CD4-positive, CD25-positive, alpha-beta regulatory T cell (primary cell): ENCODE data around the gene TRDN. TPM values are rescaled to one million over a fixed set of nuclear protein-coding genes. Genes with fewer than 3 reads are reported as not detected.

Experiments
- ATAC-seq, 2 donors: fragments of 150-1000 bp; cut with Tn5 transposase; one replicate each; pipeline ENCODE4 v1.10.0; 2021; ENCODE audit warnings: low read depth in 2 of 2, moderate number of reproducible peaks in 2 of 2, moderate library complexity in 1 of 2
- DNase-seq, 3 donors: peaks; one replicate each; pipeline versions ENCODE4 v3.0.0 to v3.0.0-alpha.2; 2012 to 2022; ENCODE audit warnings: mixed read lengths in 1 of 3
- H3K27ac ChIP-seq: one replicate; pipeline ENCODE4 v1.7.0; 2013; ENCODE audit warnings: mild to moderate bottlenecking, low read length; ENCODE audit not compliant: insufficient read depth, poor library complexity, severe bottlenecking
- H3K27me3 ChIP-seq: one replicate; pipeline ENCODE4 v1.7.0; 2013; ENCODE audit warnings: low read length; ENCODE audit not compliant: control insufficient read depth, insufficient read depth
- H3K36me3 ChIP-seq: one replicate; pipeline ENCODE4 v1.7.0; 2013; ENCODE audit warnings: mild to moderate bottlenecking, low read length, moderate library complexity; ENCODE audit not compliant: control insufficient read depth, insufficient read depth
- H3K4me1 ChIP-seq: 2 replicates; pipeline ENCODE4 v1.7.0; 2013; ENCODE audit warnings: mild to moderate bottlenecking, low read length; ENCODE audit not compliant: insufficient read depth, control insufficient read depth, poor library complexity, severe bottlenecking
- H3K4me3 ChIP-seq: one replicate; pipeline ENCODE4 v1.7.0; 2013; ENCODE audit warnings: low read depth, mild to moderate bottlenecking, low read length, moderate library complexity
- H3K9me3 ChIP-seq, 2 experiments: 1 replicate in 1 of 2; 2 replicates in 1 of 2; pipeline ENCODE4 v1.7.0; 2013; ENCODE audit warnings: low read length in 2 of 2, mild to moderate bottlenecking in 1 of 2, moderate library complexity in 1 of 2; ENCODE audit not compliant: control insufficient read depth in 2 of 2
- H3K27ac Mint-ChIP-seq, 3 donors: one replicate each; pipeline ENCODE4 v1.8.0; 2020 to 2022; ENCODE audit warnings: mild to moderate bottlenecking in 3 of 3, mixed read lengths in 3 of 3, moderate library complexity in 2 of 3
- H3K27me3 Mint-ChIP-seq: one replicate; pipeline ENCODE4 v1.8.0; 2022; ENCODE audit warnings: mild to moderate bottlenecking, mixed read lengths
- H3K36me3 Mint-ChIP-seq: one replicate; pipeline ENCODE4 v1.8.0; 2020; ENCODE audit warnings: mixed read lengths
- H3K4me1 Mint-ChIP-seq, 4 donors: one replicate each; pipeline ENCODE4 v1.8.0; 2020 to 2022; ENCODE audit warnings: mixed read lengths in 4 of 4, mild to moderate bottlenecking in 1 of 4
- H3K4me3 Mint-ChIP-seq, 4 donors: one replicate each; pipeline ENCODE4 v1.8.0; 2020 to 2022; ENCODE audit warnings: mild to moderate bottlenecking in 4 of 4, mixed read lengths in 4 of 4, moderate library complexity in 3 of 4
- H3K9me3 Mint-ChIP-seq, 7 donors: one replicate each; pipeline ENCODE4 v1.8.0; 2020 to 2022; ENCODE audit warnings: mixed read lengths in 7 of 7, mild to moderate bottlenecking in 3 of 7, moderate library complexity in 2 of 7
- polyA plus RNA-seq, 4 donors: library from polyadenylated mRNA; unstranded; fragments of 300-500 nt; fragmentation: Illumina TruSeq; gene quantifications; one replicate each; pipeline ENCODE4 v1.2.3, GENCODE V29; 2021
- total RNA-seq: library from RNA; stranded (reverse); gene quantifications from one replicate; pipeline ENCODE4 v1.2.3, GENCODE V29; 2022

The TRDN gene
- total and polyA plus RNA-seq, 5 donors from 2014 or later: not detected

DNA sequence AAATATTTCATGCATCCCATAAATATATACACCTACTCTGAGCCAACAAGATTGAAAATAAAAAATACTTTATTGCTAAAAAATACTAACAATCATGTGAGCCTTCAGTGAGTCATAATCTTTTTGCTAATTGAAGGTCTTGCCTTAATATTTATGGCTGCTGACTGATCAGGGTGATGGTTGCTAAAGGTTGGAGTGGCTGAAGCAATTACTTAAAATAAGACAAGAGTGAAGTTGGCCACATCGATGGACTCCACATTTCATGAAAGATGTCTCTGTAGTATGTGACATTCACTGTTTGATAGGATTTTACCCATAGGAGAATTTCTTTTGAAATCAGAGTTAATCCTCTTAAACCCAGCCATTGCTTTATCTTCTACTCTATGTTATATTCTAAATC, 11.1 kb downstream of the TRDN start:
- no peaks in the 10 kb centered on the region for H3K27me3 Mint-ChIP-seq
- no peak overlapping the region for H3K27ac Mint-ChIP-seq
- H3K27ac ChIP-seq: no peak overlapping the region
- H3K4me1 Mint-ChIP-seq: no peaks in the 10 kb centered on the region
- peaks cover 2 to 7% (median 3%) of the 10 kb centered on the region in 7 donors for H3K9me3 Mint-ChIP-seq
- no peaks in the 10 kb centered on the region for H3K9me3 ChIP-seq
- DNase-seq (no peak), ATAC-seq (no peak)
- no peaks in the 10 kb centered on the region for H3K4me1 ChIP-seq
- H3K4me3 Mint-ChIP-seq: no peak overlapping the region
- H3K27me3 ChIP-seq: no peaks in the 10 kb centered on the region
- no peaks in the 10 kb centered on the region for H3K36me3 Mint-ChIP-seq
- H3K36me3 ChIP-seq: no peaks in the 10 kb centered on the region
- no peak overlapping the region for H3K4me3 ChIP-seq

GRCh38 chr6:123622780-123623179, 14.0 kb downstream of the TRDN start:
- no peak overlapping the region for H3K4me3 ChIP-seq
- H3K36me3 ChIP-seq: no peaks in the 10 kb centered on the region
- no peaks in the 10 kb centered on the region for H3K27me3 ChIP-seq
- H3K9me3 ChIP-seq: no peaks in the 10 kb centered on the region
- ATAC-seq (no peak), DNase-seq (no peak)
- no peaks in the 10 kb centered on the region for H3K4me1 ChIP-seq
- H3K27ac ChIP-seq: no peak overlapping the region
- Mint-ChIP-seq H3K27ac (no peak overlapping the region), H3K36me3 (no peaks in the 10 kb centered on the region), H3K27me3 (no peaks in the 10 kb centered on the region), H3K4me1 (no peaks in the 10 kb centered on the region), H3K4me3 (no peak overlapping the region), H3K9me3 (peaks cover 0 to 7% (median 5%) of the 10 kb centered on the region in 7 donors)

- Mint-ChIP-seq H3K4me1 (no peaks in the 10 kb centered on the region), H3K36me3 (no peaks in the 10 kb centered on the region)
- H3K9me3 ChIP-seq: no peaks in the 10 kb centered on the region
Measured at GRCh38 chr6:123619156-123619555, 17.6 kb downstream of the TRDN start.

DNA sequence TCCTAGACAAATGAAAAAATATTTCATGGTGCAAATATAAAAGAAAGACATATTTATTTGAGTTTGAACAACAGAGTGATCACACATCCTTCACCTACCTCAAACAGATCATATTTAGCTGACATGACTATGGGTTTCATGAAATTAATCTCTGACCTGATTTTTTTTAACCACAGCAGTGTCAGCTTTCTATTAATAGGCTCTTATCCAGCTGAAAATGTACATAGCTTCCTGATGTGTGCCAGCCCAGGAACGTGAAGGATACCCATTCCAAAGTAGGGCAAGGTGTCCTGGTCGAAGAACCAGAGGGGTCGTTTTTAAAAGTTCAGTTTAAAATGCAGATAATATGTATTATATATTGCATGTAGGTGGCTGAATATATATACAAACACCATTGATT, 19.8 kb downstream of the TRDN start:
- ATAC-seq (no peak), DNase-seq (no peak)
- Mint-ChIP-seq H3K4me3 (no peak overlapping the region), H3K4me1 (no peaks in the 10 kb centered on the region), H3K27me3 (no peaks in the 10 kb centered on the region), H3K9me3 (peaks cover 0 to 8% (median 5%) of the 10 kb centered on the region in 7 donors), H3K36me3 (no peaks in the 10 kb centered on the region), H3K27ac (no peak overlapping the region)
- no peak overlapping the region for H3K27ac ChIP-seq
- no peaks in the 10 kb centered on the region for H3K36me3 ChIP-seq
- no peaks in the 10 kb centered on the region for H3K9me3 ChIP-seq
- no peaks in the 10 kb centered on the region for H3K4me1 ChIP-seq
- no peak overlapping the region for H3K4me3 ChIP-seq
- H3K27me3 ChIP-seq: no peaks in the 10 kb centered on the region

More at GRCh38 chr6:123619156-123619555, 17.6 kb downstream of the TRDN start:
- no peaks in the 10 kb centered on the region for H3K27me3 ChIP-seq
- H3K4me1 ChIP-seq: no peaks in the 10 kb centered on the region
- DNase-seq: no peak
- Mint-ChIP-seq H3K27me3 (no peaks in the 10 kb centered on the region), H3K9me3 (peaks cover 0 to 13% (median 7%) of the 10 kb centered on the region in 7 donors), H3K27ac (no peak overlapping the region), H3K4me3 (no peak overlapping the region)
- H3K4me3 ChIP-seq: no peak overlapping the region
- H3K36me3 ChIP-seq: no peaks in the 10 kb centered on the region
- ATAC-seq: no peak
- no peak overlapping the region for H3K27ac ChIP-seq

GRCh38 chr6:123616016-123616415, 20.7 kb downstream of the TRDN start:
- Mint-ChIP-seq H3K9me3 (peaks cover 0 to 8% (median 4%) of the 10 kb centered on the region in 7 donors), H3K27ac (no peak overlapping the region), H3K4me1 (no peaks in the 10 kb centered on the region), H3K36me3 (no peaks in the 10 kb centered on the region), H3K27me3 (no peaks in the 10 kb centered on the region), H3K4me3 (no peak overlapping the region)
- ATAC-seq (no peak), DNase-seq (no peak)
- no peaks in the 10 kb centered on the region for H3K27me3 ChIP-seq
- no peaks in the 10 kb centered on the region for H3K4me1 ChIP-seq
- no peak overlapping the region for H3K4me3 ChIP-seq
- no peak overlapping the region for H3K27ac ChIP-seq
- H3K9me3 ChIP-seq: no peaks in the 10 kb centered on the region
- no peaks in the 10 kb centered on the region for H3K36me3 ChIP-seq

- Mint-ChIP-seq H3K4me1 (no peaks in the 10 kb centered on the region), H3K27ac (no peak overlapping the region), H3K36me3 (no peaks in the 10 kb centered on the region), H3K27me3 (no peaks in the 10 kb centered on the region), H3K9me3 (peaks cover 0 to 6% (median 4%) of the 10 kb centered on the region in 7 donors), H3K4me3 (no peak overlapping the region)
- no peaks in the 10 kb centered on the region for H3K27me3 ChIP-seq
- no peak overlapping the region for H3K4me3 ChIP-seq
- no peaks in the 10 kb centered on the region for H3K4me1 ChIP-seq
- H3K36me3 ChIP-seq: no peaks in the 10 kb centered on the region
- H3K9me3 ChIP-seq: no peaks in the 10 kb centered on the region
- no peak for DNase-seq
- no peak for ATAC-seq
- no peak overlapping the region for H3K27ac ChIP-seq
Measured at GRCh38 chr6:123610779-123611178, 26.0 kb downstream of the TRDN start.

GRCh38 chr6:123604067-123604466, 32.7 kb downstream of the TRDN start:
- Mint-ChIP-seq H3K4me1 (no peaks in the 10 kb centered on the region), H3K27ac (no peak overlapping the region), H3K27me3 (no peaks in the 10 kb centered on the region), H3K4me3 (no peak overlapping the region), H3K9me3 (peaks cover 0 to 9% (median 0%) of the 10 kb centered on the region in 7 donors), H3K36me3 (no peaks in the 10 kb centered on the region)
- Histone ChIP-seq H3K4me1 (no peaks in the 10 kb centered on the region), H3K36me3 (no peaks in the 10 kb centered on the region), H3K27ac (no peak overlapping the region), H3K4me3 (no peak overlapping the region), H3K27me3 (no peaks in the 10 kb centered on the region), H3K9me3 (no peaks in the 10 kb centered on the region)
- ATAC-seq (no peak), DNase-seq (no peak)

DNA sequence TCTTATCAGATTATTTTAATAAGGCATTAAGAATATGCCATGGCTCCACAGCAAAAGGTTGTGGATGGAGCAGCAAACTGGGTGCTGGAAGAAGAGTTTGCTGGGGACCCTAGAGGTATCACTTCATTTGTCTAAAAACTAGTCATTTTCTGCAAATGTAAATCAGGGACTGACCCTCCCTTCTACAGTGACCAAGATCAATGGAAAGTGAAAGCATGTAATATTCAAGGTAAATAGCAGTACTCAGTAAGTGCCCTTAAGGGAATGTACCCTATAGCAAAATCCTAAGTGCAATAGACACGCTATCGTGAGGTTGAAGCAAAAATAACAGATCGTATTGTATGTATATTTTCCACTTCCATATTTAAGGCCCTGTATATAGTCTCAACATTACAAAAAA, 38.7 kb downstream of the TRDN start:
- H3K4me1 ChIP-seq: no peaks in the 10 kb centered on the region
- Mint-ChIP-seq H3K9me3 (peaks cover 0 to 9% (median 0%) of the 10 kb centered on the region in 7 donors), H3K36me3 (no peaks in the 10 kb centered on the region), H3K27me3 (no peaks in the 10 kb centered on the region), H3K27ac (no peak overlapping the region), H3K4me3 (no peak overlapping the region), H3K4me1 (no peaks in the 10 kb centered on the region)
- H3K27me3 ChIP-seq: no peaks in the 10 kb centered on the region
- no peak for DNase-seq
- no peaks in the 10 kb centered on the region for H3K9me3 ChIP-seq
- no peak overlapping the region for H3K4me3 ChIP-seq
- no peaks in the 10 kb centered on the region for H3K36me3 ChIP-seq
- ATAC-seq: no peak
- no peak overlapping the region for H3K27ac ChIP-seq
